Iris pigment epithelial cell (primary cell): ENCODE results near the gene AHDC1.
"Not testable (repeated sequence)": the region's sequence is repeated elsewhere in the genome, so short reads cannot be mapped to it uniquely, and the experiment has no call there.

ENCODE experiments used
- DNase-seq: peaks from one replicate; pipeline ENCODE4 v3.0.0-alpha.2; 2011; ENCODE audit warnings: low read depth

AHDC1 gene

DNA sequence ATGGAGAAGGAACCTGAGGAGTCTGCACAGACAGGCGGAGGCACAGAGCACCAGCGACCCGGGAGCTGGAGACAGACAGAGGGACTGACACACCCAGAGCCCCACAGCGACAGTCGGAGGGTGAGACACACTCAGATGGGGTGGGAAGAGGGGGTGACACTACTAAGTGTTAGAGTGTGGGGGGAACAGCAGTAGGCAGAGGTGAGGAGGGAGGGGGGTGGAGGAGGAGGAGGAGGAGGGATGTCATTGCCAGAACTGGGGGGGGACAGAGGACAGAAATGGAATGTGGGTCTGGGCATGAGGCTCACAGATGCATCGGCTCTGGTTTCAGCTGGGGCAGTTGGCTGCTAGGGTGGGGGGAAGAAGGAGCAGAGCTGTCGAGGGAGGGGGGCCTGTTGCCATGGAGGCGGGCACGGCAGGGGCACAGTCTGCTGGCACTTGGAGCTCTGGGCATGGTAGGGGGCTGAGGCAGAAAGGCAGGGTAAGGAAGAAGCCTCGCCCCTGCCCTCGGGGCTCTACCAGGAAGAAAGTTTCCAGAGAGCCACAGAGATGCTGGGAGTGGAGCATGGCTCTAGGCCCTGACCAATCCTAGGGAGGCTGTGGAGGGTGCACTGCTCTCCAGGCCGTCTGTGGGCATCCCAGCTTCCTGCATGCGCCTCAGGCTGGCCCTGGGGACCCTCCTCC is 37.3 kb downstream of the AHDC1 start:
- DNase-seq, result no peak

GRCh38 chr1:27564710-27565649 is 39.0 kb downstream of the AHDC1 start:
- DNase-seq, result no peak

DNA sequence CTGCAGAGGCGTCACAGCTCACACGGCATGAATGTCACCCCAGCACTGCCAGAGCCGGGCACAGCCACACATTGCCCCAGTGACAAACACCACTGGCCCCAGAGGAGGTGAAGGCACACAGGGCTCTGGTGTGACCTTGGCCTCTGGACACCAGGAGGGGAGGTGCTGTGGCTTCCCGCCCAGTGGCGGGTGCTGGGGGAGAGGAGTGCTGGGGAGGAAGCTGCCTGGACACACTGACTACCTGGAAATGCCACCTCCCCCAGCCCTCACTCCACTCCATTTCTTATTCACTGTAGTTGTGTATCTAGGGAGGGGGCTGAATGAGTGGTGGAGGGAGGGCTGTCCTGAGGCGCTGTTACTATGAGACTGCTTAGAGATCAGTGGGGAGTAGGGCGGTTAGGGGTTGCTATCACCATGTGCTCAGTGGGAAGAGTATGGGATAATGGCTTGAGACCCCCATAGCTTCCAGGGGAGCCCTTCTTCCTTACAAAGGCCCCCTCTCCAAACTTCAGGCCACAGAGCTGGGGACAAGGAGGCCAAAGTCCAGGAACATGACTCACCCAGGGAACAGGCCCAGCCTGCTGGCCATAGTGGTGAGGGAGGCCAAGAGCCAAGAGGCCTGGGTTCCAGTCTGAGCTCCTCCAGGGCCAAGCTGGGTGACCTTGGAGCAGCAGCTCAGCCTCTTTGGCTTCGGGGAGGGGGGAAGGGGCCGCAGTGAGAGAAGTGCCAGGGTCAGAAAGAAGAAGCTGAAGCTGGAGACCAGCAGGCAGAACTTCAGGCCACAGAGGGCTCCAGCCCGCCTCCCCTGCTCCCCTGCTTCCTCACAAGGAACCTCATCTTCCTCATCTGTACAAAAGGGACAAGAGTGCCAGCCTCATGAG is 40.1 kb downstream of the AHDC1 start:
- peak; percentile 45 for DNase-seq

DNA sequence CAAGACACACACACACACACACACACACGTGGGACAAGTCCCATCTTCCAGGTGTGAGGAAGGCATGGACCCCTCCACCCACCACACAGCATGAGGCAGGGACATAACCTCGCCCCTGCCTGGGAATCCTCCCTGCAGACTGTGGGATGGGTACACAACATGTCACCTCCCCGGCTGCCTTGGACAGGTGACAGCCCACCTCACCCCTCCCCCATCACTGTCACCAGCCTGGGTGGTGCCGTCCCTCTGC is 40.7 kb downstream of the AHDC1 start:
- DNase-seq, result no peak

- DNase-seq, result no peak
Observed at GRCh38 chr1:27562534-27563340, 41.2 kb downstream of the AHDC1 start.

DNA sequence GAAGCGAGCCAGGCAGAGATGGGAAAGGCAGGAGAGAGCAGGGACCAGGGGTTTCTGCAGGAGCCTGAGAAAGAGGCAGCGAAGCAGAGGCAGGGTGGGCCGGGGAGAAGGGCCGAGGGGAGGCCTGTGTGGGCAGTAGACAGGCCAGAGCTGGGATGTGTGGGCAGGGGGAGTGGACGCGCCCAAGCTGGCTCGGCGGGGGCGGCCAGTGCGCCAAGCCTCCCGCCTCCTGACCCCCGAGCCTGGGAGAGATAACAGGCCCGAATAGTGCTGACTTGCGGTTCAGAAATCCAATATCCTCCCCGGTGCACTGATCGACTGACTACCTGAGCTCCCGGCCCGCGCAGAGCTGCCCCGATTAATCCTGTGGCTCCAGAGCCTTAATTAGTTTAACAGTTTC is 41.9 kb downstream of the AHDC1 start:
- DNase-seq, result no peak

- no peak for DNase-seq
Observed at GRCh38 chr1:27561124-27561899, 42.6 kb downstream of the AHDC1 start.

- DNase-seq, result no peak
Observed at GRCh38 chr1:27560268-27561123, 43.4 kb downstream of the AHDC1 start.

GRCh38 chr1:27559466-27560030 is 44.4 kb downstream of the AHDC1 start:
- no peak for DNase-seq

GRCh38 chr1:27557596-27558340 is 46.2 kb downstream of the AHDC1 start:
- no peak for DNase-seq

GRCh38 chr1:27556781-27557595 is 47.0 kb downstream of the AHDC1 start:
- DNase-seq, result peak; percentile 96

GRCh38 chr1:27556435-27556780 is 47.5 kb downstream of the AHDC1 start:
- no peak for DNase-seq

DNA sequence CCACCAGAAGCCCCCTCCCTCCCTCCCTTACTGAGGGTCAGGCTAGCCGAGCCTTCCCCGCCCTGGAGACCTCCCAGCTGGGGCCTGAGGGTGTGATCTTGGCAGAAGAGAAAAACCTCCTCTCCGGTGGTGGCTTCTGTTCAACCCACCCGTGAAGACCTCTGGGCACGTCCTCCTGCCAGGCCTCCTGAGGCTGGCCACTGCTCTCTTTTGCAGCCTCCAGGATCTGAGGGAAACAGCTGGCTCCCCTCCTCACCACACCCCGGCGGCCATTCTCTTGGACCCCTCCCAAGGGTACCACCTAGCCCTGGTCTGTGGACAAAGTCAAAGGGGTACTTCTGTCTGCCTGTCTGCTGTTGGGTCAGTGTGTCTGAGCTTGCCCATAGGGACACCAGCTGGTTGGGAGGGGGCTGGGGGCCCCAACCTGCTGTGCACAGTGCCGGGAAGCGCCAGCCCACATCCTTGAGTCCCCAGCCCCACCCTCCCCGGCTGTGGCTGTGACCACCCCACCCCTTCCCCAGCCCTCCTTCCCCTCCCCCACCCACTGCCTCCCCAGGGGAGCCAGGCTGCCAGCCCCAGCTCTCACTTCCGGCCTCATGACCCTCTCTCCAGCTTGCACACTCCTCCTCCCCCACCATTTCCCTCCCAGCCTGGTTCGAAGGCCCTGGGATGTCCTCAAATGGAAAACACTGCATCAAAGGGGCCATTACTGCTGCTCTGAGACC is 48.1 kb downstream of the AHDC1 start:
- DNase-seq, result no peak

GRCh38 chr1:27554759-27555699 is 48.9 kb downstream of the AHDC1 start:
- no peak for DNase-seq

GRCh38 chr1:27554293-27554692 is 49.7 kb downstream of the AHDC1 start:
- DNase-seq, result no peak

DNA sequence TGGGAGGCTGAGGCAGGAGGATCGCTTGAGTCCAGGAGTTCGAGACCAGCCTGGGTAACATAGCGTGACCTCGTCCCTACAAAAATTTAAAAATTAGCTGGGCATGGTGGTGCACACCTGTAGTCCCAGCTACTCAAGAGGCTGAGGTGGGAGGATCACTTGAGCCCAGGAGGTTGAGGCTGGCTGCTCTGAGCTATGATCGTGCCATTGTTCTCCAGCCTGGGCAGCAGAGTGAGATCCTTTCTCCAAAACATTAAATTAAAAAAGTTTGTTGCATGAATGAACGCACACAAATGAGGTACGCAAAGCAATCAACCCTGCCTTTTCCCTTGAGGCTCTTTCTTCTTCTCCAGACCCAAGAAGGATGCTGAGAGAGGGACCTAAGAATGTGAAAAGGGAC is 50.1 kb downstream of the AHDC1 start:
- DNase-seq, result not testable (repeated sequence)
